ENCODE data around the gene ZCCHC7.

ZCCHC7 gene

DNA sequence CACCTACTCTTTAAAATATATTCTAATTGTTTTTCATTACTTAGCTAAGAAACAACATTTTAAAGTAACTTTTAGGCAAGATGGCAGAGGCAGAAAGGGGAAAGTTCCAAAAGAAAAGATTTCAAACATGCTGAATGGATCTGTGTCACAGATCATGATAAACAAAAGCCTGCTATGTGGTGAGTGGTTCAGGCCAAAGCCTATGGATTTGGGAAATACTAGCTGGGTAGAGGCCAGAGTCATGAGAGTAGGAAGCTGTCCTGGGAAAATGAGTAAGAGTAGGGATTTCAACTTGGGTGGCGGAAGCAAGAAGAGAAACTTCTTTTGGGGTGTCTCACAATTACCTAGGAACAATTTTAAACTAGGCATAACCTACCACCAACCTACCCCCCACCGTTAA is 233.4 kb downstream of the ZCCHC7 start:
- Histone ChIP-seq H3K79me2 (ENCODE audit: insufficient read depth, low read length) (no peaks in the 10 kb centered on the region), H3K9ac (ENCODE audit: low read depth, low read length, poor library complexity, severe bottlenecking) (no peak overlapping the region), H3K9me2 (replicated peaks; ENCODE audit: low read depth, low read length) (no peaks in the 10 kb centered on the region), H3K4me3 (ENCODE audit: low read length, poor library complexity, severe bottlenecking) (no peak overlapping the region), H3K36me3 (ENCODE audit: insufficient read depth, low read length) (peaks cover 80% of the 10 kb centered on the region; the same call in 1 of the 2 replicates), H3K9me3 (ENCODE audit: insufficient read depth, low read depth, low read length) (no peaks in the 10 kb centered on the region), H3K27me3 (ENCODE audit: insufficient read depth, low read length, poor library complexity, severe bottlenecking) (no peaks in the 10 kb centered on the region), H3F3A (ENCODE audit: low read depth) (no peaks in the 10 kb centered on the region), H2AFZ (ENCODE audit: low read length) (no peak overlapping the region), H3K4me2 (ENCODE audit: low read depth, low read length, poor library complexity, severe bottlenecking) (no peak overlapping the region), H4K20me1 (ENCODE audit: insufficient read depth, low read length, poor library complexity, severe bottlenecking) (no peaks in the 10 kb centered on the region), H3K4me1 (ENCODE audit: insufficient read depth, low read length, poor library complexity, severe bottlenecking) (no peaks in the 10 kb centered on the region)
- TF ChIP-seq CTCF (conservative IDR thresholded peaks at IDR 0.05; ENCODE audit: low read length) = no peak
- no peak for TF ChIP-seq EZH2phosphoT487 (IDR thresholded peaks at IDR 0.05; ENCODE audit: borderline replicate concordance)

DNA sequence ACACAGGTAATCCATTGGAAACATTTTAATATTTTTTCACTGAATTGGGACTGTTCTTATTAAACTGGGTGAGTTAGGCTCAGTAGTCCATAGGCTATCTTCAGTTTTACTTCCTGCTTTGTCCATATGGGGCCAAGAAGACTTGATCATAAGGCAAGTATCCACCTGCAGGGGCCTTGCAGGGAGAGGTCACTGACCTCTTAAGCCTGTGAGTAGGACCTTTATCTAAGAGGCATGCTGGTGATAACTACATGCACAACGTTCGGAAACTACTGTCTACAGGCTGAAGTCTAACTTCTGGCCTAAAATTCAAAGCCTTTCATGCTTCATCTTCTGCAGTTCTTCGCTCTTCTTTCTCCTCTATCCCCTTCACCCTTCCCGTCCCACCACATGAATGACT is 242.1 kb downstream of the ZCCHC7 start:
- Histone ChIP-seq H3K9me3 (ENCODE audit: insufficient read depth, low read depth, low read length) (no peaks in the 10 kb centered on the region), H3K27me3 (ENCODE audit: insufficient read depth, low read length, poor library complexity, severe bottlenecking) (no peaks in the 10 kb centered on the region), H2AFZ (ENCODE audit: low read length) (no peak overlapping the region), H3K79me2 (ENCODE audit: insufficient read depth, low read length) (no peaks in the 10 kb centered on the region), H3K9me2 (replicated peaks; ENCODE audit: low read depth, low read length) (no peaks in the 10 kb centered on the region), H3K36me3 (ENCODE audit: insufficient read depth, low read length) (peaks cover 20% of the 10 kb centered on the region; the same call in 1 of the 2 replicates), H3K4me1 (ENCODE audit: insufficient read depth, low read length, poor library complexity, severe bottlenecking) (no peaks in the 10 kb centered on the region), H3K9ac (ENCODE audit: low read depth, low read length, poor library complexity, severe bottlenecking) (no peak overlapping the region), H4K20me1 (ENCODE audit: insufficient read depth, low read length, poor library complexity, severe bottlenecking) (no peaks in the 10 kb centered on the region), H3K4me3 (ENCODE audit: low read length, poor library complexity, severe bottlenecking) (no peak overlapping the region), H3K4me2 (ENCODE audit: low read depth, low read length, poor library complexity, severe bottlenecking) (no peak overlapping the region), H3F3A (ENCODE audit: low read depth) (no peaks in the 10 kb centered on the region)
- TF ChIP-seq CTCF (conservative IDR thresholded peaks at IDR 0.05; ENCODE audit: low read length) (no peak), EZH2phosphoT487 (IDR thresholded peaks at IDR 0.05; ENCODE audit: borderline replicate concordance) (no peak)

DNA sequence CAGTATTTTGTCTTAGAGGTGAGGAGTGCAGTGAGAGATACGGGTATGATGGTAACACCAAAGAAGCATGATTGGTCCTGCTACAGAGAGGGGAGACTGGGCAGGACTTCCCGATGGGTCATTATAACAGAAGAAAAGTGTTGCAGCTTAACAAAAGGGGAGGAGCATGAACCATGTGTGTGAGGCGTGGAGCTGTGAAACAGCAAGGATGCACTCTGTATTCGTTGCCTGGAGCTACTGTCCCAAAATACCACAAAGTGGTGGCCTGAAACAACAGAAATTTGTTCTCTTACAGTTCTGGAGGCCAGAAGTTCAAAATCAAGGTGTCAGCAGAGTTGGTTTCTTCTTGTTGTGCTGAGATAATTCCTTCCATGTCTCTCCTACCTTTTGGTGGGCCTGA is 242.8 kb downstream of the ZCCHC7 start:
- no peaks in the 10 kb centered on the region for H3K79me2 ChIP-seq (ENCODE audit: insufficient read depth, low read length)
- TF ChIP-seq CTCF (conservative IDR thresholded peaks at IDR 0.05; ENCODE audit: low read length) (no peak), EZH2phosphoT487 (IDR thresholded peaks at IDR 0.05; ENCODE audit: borderline replicate concordance) (no peak)

More for the DNA sequence above, 242.8 kb downstream of the ZCCHC7 start:
- H3K36me3 ChIP-seq (ENCODE audit: insufficient read depth, low read length) = peaks cover 13% of the 10 kb centered on the region; the same call in 1 of the 2 replicates
- no peaks in the 10 kb centered on the region for H3K9me3 ChIP-seq (ENCODE audit: insufficient read depth, low read depth, low read length)
- H3K4me3 ChIP-seq (ENCODE audit: low read length, poor library complexity, severe bottlenecking) = no peak overlapping the region
- H4K20me1 ChIP-seq (ENCODE audit: insufficient read depth, low read length, poor library complexity, severe bottlenecking) = no peaks in the 10 kb centered on the region
- no peaks in the 10 kb centered on the region for H3F3A ChIP-seq (ENCODE audit: low read depth)
- no peak overlapping the region for H2AFZ ChIP-seq (ENCODE audit: low read length)
- no peaks in the 10 kb centered on the region for H3K27me3 ChIP-seq (ENCODE audit: insufficient read depth, low read length, poor library complexity, severe bottlenecking)
- H3K4me2 ChIP-seq (ENCODE audit: low read depth, low read length, poor library complexity, severe bottlenecking) = no peak overlapping the region
- no peaks in the 10 kb centered on the region for H3K4me1 ChIP-seq (ENCODE audit: insufficient read depth, low read length, poor library complexity, severe bottlenecking)
- H3K9me2 ChIP-seq (replicated peaks; ENCODE audit: low read depth, low read length) = no peaks in the 10 kb centered on the region
- no peak overlapping the region for H3K9ac ChIP-seq (ENCODE audit: low read depth, low read length, poor library complexity, severe bottlenecking)

Data from Loucy (cell line).